Small intestine (tissue), 7 donors: ENCODE results near the gene HMGN4. TPM values are rescaled to one million over a fixed set of nuclear protein-coding genes. Genes with fewer than 3 reads are reported as not detected.
A peak's percentile ranks its signal among the peaks of the same experiment; 100 is the strongest.

Source experiments
- DNase-seq, 2 donors: peaks; one replicate each; pipeline versions ENCODE4 v3.0.0 to v3.0.0-alpha.2; 2013
- FAIRE-seq: peaks from 2 replicates; lab custom pipeline; 2012; peaks lifted over from hg19 to GRCh38; lab: Jason Lieb, UNC
- H3K27ac ChIP-seq, 3 donors: one replicate each; pipeline ENCODE4 v1.5.1; 2013; ENCODE audit warnings: low read length in 2 of 3, mild to moderate bottlenecking in 2 of 3, control low read depth in 1 of 3, inconsistent platforms in 1 of 3, low read depth in 1 of 3, moderate library complexity in 1 of 3
- H3K27me3 ChIP-seq, 3 donors: one replicate each; pipeline ENCODE4 v1.6.1; 2013; ENCODE audit warnings: low read length in 3 of 3, inconsistent platforms in 1 of 3; ENCODE audit not compliant: control insufficient read depth in 3 of 3, insufficient read depth in 3 of 3
- H3K36me3 ChIP-seq, 3 donors: one replicate each; pipeline ENCODE4 v1.6.1; 2013; ENCODE audit warnings: low read length in 3 of 3, inconsistent platforms in 1 of 3, low read depth in 1 of 3, mild to moderate bottlenecking in 1 of 3, moderate library complexity in 1 of 3; ENCODE audit not compliant: control insufficient read depth in 3 of 3, insufficient read depth in 2 of 3
- H3K4me1 ChIP-seq, 3 donors: one replicate each; pipeline ENCODE4 v1.6.1; 2013; ENCODE audit warnings: low read length in 2 of 3, inconsistent platforms in 1 of 3, low read depth in 1 of 3, mild to moderate bottlenecking in 1 of 3, moderate library complexity in 1 of 3; ENCODE audit not compliant: control insufficient read depth in 3 of 3, insufficient read depth in 2 of 3
- H3K4me3 ChIP-seq, 3 donors: one replicate each; pipeline ENCODE4 v1.5.1; 2013; ENCODE audit warnings: low read length in 3 of 3, control low read depth in 1 of 3, inconsistent platforms in 1 of 3, low read depth in 1 of 3, mild to moderate bottlenecking in 1 of 3, moderate library complexity in 1 of 3
- H3K9me3 ChIP-seq, 2 donors: one replicate each; pipeline ENCODE4 v1.6.1; 2013; ENCODE audit warnings: low read depth in 1 of 2, low read length in 1 of 2; ENCODE audit not compliant: control insufficient read depth in 2 of 2, insufficient read depth in 1 of 2
- WGBS, 3 donors: extraction: QIAGEN DNeasy Blood & Tissue Kit; methylation state at CpG; one replicate each; pipeline ENCODE4 v1.1.7; 2013; 5-methylcytosine and 5-hydroxymethylcytosine counted together
- polyA plus RNA-seq, 4 donors: library from polyadenylated mRNA; stranded (reverse) in 3 of 4; unstranded in 1 of 4; fragments of 200-250 nt in 3 of 4; fragments of 120-200 nt in 1 of 4; gene quantifications; one replicate each; pipeline versions ENCODE4 v1.2.1 to v1.2.3, GENCODE V29; 2013
- donor health status: healthy with polysubstance abuse.
- donor health status: control.
- donor health status: control.
- donor health status: Bipolar disorder and iron deficiency.
- donor health status: healthy.

HMGN4 gene
- polyA plus RNA-seq, 4 donors: 47.0 to 62.7 (median 59.4) TPM

DNA sequence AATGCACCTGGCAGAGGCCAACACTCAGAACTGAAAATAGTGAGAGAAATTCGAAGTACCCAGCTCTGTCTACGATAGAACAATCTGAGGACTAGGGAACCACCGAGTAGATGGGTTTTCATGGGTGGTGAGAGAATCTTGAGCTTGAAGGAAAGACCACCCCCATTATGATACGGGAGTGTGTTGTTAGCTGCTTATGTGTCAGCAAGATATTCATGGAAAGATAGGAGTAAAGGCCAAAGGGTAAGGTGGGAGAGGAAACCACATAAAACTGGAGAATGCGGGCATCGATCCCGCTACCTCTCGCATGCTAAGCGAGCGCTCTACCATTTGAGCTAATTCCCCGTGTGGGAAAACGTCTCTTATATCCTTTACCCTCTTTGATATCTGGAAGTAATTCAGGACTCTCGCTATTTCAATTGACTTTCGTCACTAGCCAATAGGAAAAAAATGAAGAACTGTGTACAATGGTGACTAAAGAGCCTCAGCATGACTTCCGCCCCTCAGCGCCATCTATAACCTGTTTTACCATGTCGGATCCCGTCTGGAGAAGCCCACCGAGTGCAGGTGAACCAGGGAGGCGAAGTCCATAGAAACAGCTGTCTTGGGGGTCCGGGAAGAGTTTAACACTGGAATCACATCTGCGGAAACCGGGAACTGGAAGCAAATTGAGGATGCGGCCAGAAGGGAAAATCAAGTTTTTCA lies 33.6 kb downstream of the HMGN4 start:
- DNase-seq: peak; percentile 85 to 87
- peaks cover 0 to 4% of the 10 kb centered on the region in 2 donors for H3K9me3 ChIP-seq
- H3K36me3 ChIP-seq: no peaks in the 10 kb centered on the region
- FAIRE-seq: no peak
- peaks cover 0 to 16% (median 0%) of the 10 kb centered on the region in 3 donors for H3K27me3 ChIP-seq
- H3K27ac ChIP-seq: peak overlapping the region in 2 of 3 donors; percentile 29 to 87
- 1 to 5% (median 3%) methylated on average over 24 of the region's 24 CpGs for WGBS, 3 donors
- no peaks in the 10 kb centered on the region for H3K4me1 ChIP-seq
- peak overlapping the region; percentile 34 to 51 (median 47) for H3K4me3 ChIP-seq

DNA sequence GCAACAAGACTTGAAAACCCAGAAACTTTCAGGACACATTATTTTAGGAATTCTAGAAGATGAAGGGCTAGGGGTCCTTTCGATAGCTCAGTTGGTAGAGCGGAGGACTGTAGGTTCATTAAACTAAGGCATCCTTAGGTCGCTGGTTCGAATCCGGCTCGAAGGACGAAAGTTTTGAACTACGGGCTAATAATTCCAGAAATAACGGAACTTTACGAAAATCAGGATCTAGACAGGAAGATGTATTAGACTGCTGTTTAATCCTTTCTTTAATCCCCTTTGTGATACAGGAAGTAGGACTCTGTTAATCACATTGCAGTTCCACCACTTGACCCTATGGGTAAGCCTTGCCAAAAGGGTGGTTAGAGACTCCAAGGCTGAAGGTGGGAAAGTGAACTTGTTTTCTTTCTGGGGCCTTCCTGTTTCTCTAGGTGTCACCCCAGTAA lies 37.4 kb downstream of the HMGN4 start:
- no peak overlapping the region for H3K4me3 ChIP-seq
- 53 to 80% (median 77%) methylated on average over 10 of the region's 10 CpGs for WGBS, 3 donors
- DNase-seq (no peak), FAIRE-seq (no peak)
- H3K36me3 ChIP-seq: no peaks in the 10 kb centered on the region
- peaks cover 0 to 7% (median 3%) of the 10 kb centered on the region in 3 donors for H3K4me1 ChIP-seq
- no peak overlapping the region for H3K27ac ChIP-seq
- peaks cover 0 to 14% of the 10 kb centered on the region in 2 donors for H3K9me3 ChIP-seq
- peaks cover 0 to 35% (median 5%) of the 10 kb centered on the region in 3 donors for H3K27me3 ChIP-seq

DNA sequence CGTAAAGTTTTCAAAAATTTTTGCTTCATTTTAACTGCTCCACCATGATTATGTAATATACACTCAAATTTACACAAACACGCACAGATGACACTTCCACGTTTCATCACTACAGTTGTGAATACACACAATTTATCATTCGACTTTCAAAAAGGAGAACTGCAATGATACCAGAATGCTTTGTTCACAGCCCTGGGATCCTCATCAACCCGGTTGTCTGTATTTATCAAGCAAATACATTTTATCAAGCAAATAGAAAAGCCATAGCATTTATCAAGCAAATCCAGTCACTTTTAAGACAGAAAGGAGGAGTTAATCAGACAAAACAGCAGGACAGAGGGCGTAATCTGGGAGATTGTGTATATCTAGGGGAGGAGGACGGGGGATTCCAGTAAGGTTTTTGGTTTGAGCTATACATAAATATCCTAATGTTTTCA lies 38.3 kb downstream of the HMGN4 start:
- Histone ChIP-seq H3K9me3 (peaks cover 0 to 14% of the 10 kb centered on the region in 2 donors), H3K27ac (no peak overlapping the region), H3K4me1 (peaks cover 0 to 7% (median 3%) of the 10 kb centered on the region in 3 donors), H3K36me3 (no peaks in the 10 kb centered on the region), H3K4me3 (no peak overlapping the region), H3K27me3 (peaks cover 0 to 37% (median 6%) of the 10 kb centered on the region in 3 donors)
- DNase-seq (peak in 1 of 2 donors; percentile 15), FAIRE-seq (no peak)
- WGBS, 3 donors: 34 to 36% (median 35%) methylated on average over 7 of the region's 7 CpGs

DNA sequence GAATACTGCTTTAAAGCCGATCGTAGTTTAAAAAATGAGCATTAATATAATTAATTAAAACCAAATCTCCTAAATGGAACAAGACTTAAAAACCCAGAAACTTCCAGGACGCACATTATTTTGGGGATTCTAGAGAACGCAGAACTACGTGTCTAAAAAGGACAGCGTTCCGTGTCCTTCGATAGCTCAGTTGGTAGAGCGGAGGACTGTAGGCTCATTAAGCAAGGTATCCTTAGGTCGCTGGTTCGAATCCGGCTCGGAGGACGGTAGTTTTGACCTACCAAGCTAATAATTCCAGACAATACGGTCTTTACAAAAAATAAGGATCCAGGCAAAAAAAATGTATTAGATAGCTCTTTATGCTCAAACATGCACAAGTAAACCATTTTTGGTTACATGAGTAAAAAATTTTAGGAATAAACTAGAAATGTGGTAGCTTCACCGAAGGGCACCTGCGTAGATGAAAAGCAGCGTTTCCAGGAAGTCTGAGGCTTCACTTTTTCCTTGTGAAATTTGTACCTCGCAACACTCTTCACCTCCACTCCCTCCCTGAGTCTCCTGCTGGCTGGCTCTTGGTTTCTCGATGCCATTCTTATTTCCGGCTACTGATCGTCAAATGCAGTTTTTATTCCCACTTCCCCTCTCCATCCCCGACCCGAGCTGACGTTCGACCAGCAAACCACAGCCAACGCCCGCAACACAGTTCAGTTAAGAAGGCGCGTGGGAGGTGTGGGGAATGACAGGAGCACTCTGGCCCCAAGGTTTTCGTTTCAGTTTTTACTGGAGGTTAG lies 39.0 kb downstream of the HMGN4 start:
- no peak for FAIRE-seq
- Histone ChIP-seq H3K27ac (no peak overlapping the region), H3K4me1 (peaks cover 0 to 7% (median 3%) of the 10 kb centered on the region in 3 donors), H3K4me3 (peak overlapping the region in 2 of 3 donors; percentile 8 to 34), H3K36me3 (no peaks in the 10 kb centered on the region), H3K9me3 (peaks cover 0 to 14% of the 10 kb centered on the region in 2 donors), H3K27me3 (peaks cover 0 to 40% (median 6%) of the 10 kb centered on the region in 3 donors)
- WGBS, 3 donors: 3 to 4% (median 3%) methylated on average over 31 of the region's 31 CpGs
- DNase-seq: peak; percentile 46

DNA sequence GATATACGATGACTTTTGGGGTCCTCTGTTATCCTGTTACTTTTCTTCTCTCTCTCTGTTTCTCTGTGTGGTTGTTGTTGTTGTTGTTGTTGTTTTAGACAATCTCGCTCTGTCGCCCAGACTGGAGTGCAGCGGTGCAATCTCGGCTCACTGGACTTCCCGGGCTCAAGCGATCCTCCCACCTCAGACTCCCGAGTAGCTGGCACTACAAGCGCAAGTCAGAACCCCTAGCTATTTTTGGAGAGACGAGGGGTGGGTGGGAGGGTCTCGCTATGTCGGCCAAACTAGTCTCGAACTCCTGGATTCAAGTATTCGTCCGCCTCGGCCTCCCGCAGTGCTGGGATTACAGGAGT lies 39.5 kb downstream of the HMGN4 start:
- Histone ChIP-seq H3K36me3 (no peaks in the 10 kb centered on the region), H3K27me3 (peaks cover 0 to 43% (median 7%) of the 10 kb centered on the region in 3 donors), H3K4me3 (peak overlapping the region in 1 of 3 donors; percentile 34), H3K9me3 (peaks cover 0 to 14% of the 10 kb centered on the region in 2 donors), H3K27ac (no peak overlapping the region), H3K4me1 (peaks cover 0 to 7% (median 3%) of the 10 kb centered on the region in 3 donors)
- 15 to 31% (median 26%) methylated on average over 14 to 17 of the region's 17 CpGs for WGBS, 3 donors
- DNase-seq (no peak), FAIRE-seq (no peak)

DNA sequence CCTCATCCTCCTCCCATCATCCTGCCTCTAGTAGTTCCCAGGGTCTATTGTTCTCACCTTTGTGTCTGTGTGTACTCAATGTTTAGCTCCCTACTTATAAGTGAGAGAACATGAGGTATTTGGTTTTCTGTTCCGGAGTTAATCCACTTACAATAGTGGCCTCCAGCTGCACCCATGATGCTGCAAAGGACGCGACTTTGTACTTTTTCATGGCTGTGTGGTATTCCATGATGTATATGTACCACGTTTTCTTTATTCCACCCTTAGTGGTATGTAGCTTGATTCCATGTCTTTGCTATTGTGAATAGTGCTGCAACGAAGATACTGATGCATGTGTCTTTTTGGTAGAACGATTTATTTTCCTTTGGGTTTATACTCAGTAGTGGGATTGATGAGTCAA lies 40.1 kb downstream of the HMGN4 start:
- Histone ChIP-seq H3K27ac (no peak overlapping the region), H3K4me1 (peaks cover 0 to 7% (median 3%) of the 10 kb centered on the region in 3 donors), H3K9me3 (peaks cover 0 to 14% of the 10 kb centered on the region in 2 donors), H3K36me3 (no peaks in the 10 kb centered on the region), H3K4me3 (no peak overlapping the region), H3K27me3 (peaks cover 0 to 48% (median 9%) of the 10 kb centered on the region in 3 donors)
- no peak for DNase-seq
- WGBS, 3 donors: 83 to 90% (median 87%) methylated on average over 6 of the region's 6 CpGs
- no peak for FAIRE-seq

DNA sequence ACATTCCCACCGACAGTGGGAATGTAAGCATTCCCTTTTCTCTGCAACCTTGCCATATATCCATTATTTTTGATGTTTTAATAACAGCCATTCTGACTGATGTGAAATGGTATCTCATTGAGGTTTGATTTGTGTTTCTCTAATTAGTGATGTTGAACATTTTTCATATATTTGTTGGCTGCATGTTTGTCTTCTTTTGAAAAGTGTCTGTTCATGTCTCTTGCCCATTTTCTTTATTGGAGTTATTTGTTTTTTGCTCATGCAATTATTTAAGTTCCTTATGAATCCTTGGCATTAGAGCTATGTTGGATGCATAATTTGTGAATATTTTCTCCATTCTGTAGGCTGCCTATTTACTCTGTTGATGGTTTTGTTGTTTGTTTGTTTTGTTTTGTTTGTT lies 40.6 kb downstream of the HMGN4 start:
- WGBS, 3 donors: 85 to 100% (median 100%) methylated on average over 1 of the region's 1 CpG
- FAIRE-seq (no peak), DNase-seq (no peak)
- Histone ChIP-seq H3K27me3 (peaks cover 0 to 52% (median 9%) of the 10 kb centered on the region in 3 donors), H3K4me3 (no peak overlapping the region), H3K9me3 (peaks cover 0 to 14% of the 10 kb centered on the region in 2 donors), H3K36me3 (no peaks in the 10 kb centered on the region), H3K27ac (no peak overlapping the region), H3K4me1 (peaks cover 0 to 7% (median 3%) of the 10 kb centered on the region in 3 donors)

DNA sequence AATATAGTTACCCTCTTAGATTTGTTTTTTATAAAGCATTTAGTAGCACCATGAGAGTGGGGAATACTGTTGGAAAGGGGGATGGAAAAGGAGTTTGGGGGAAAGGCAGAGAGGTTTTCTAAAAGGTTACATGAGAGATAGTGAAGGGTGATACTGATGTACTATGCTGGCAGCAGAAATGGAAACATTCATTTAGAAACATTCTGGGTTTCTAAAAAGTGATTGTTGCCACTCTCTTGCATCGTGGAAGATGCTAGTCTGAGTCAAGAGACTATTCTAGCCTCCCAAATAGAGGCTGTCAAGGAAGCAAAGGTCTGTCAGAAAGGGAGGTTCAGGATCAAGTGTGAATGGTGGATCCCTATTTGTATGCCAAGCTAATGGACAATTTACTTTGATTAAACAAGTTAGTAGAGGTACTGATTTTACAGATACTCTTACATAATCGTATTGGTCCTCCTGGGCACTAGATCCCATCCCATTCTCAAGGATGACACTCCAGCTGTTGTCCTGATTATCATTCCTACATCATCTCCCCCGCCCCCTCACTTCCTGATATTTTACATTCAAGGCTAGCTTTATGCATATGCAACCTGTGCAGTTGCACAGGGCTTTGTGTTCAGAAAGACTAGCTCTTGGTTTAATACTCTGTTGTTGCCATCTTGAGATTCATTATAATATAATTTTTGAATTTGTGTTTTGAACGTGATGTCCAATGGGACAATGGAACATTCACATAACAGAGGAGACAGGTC lies 43.2 kb downstream of the HMGN4 start:
- WGBS, 3 donors: 52 to 65% (median 56%) methylated on average over 4 of the region's 4 CpGs
- no peak for FAIRE-seq
- no peak for DNase-seq

More for the DNA sequence above, 43.2 kb downstream of the HMGN4 start:
- H3K9me3 ChIP-seq: peaks cover 0 to 10% of the 10 kb centered on the region in 2 donors
- H3K4me1 ChIP-seq: peaks cover 0 to 7% (median 3%) of the 10 kb centered on the region in 3 donors
- no peak overlapping the region for H3K4me3 ChIP-seq
- peaks cover 0 to 46% (median 12%) of the 10 kb centered on the region in 3 donors for H3K27me3 ChIP-seq
- H3K36me3 ChIP-seq: no peaks in the 10 kb centered on the region
- no peak overlapping the region for H3K27ac ChIP-seq
